Gastrocnemius medialis (tissue), 4 donors: ENCODE results near the gene PLCD1. TPM values are rescaled to one million over a fixed set of nuclear protein-coding genes. Genes with fewer than 3 reads are reported as not detected.

Experiments
- ATAC-seq, 2 donors: fragments of 150-250 bp; one replicate each; pipeline ENCODE4 v1.9.1; 2016
- DNase-seq, 2 donors: peaks; one replicate each; pipeline ENCODE4 v3.0.0-alpha.2; 2019
- H3K27ac ChIP-seq, 4 donors: fragments of 200-600 bp; sonication (generic); 1 replicate in 1 of 4; 2 replicates in 3 of 4; pipeline ENCODE4 v1.5.1; 2016 to 2018; ENCODE audit warnings: mild to moderate bottlenecking in 2 of 4, moderate library complexity in 1 of 4
- H3K27me3 ChIP-seq, 3 donors: fragments of 200-600 bp; sonication (generic) in 2 of 3; 1 replicate in 1 of 3; 2 replicates in 2 of 3; pipeline versions ENCODE4 v1.5.1 to v1.6.0; 2016 to 2019; ENCODE audit warnings: mild to moderate bottlenecking in 1 of 3, moderate library complexity in 1 of 3
- H3K36me3 ChIP-seq, 2 donors: fragments of 200-600 bp; sonication (generic) in 1 of 2; one replicate each; pipeline ENCODE4 v1.5.1; 2017 to 2018
- H3K4me1 ChIP-seq, 2 donors: fragments of 200-600 bp; sonication (generic) in 1 of 2; one replicate each; pipeline ENCODE4 v1.5.1; 2016 to 2017; ENCODE audit warnings: mild to moderate bottlenecking in 2 of 2
- H3K4me3 ChIP-seq, 4 donors: fragments of 200-600 bp; sonication (generic) in 3 of 4; 1 replicate in 1 of 4; 2 replicates in 3 of 4; pipeline ENCODE4 v1.5.1; 2016 to 2019; ENCODE audit warnings: mild to moderate bottlenecking in 2 of 4
- H3K9me3 ChIP-seq, 3 donors: fragments of 200-600 bp; sonication (generic) in 2 of 3; 1 replicate in 1 of 3; 2 replicates in 2 of 3; pipeline ENCODE4 v1.5.1; 2016 to 2019
- POLR2A ChIP-seq, 2 donors: fragments of 450-650 bp; IDR thresholded peaks; one replicate each; pipeline ENCODE4 v1.6.1; 2017; ENCODE audit warnings: antibody characterized with exemption in 2 of 2, mild to moderate bottlenecking in 2 of 2, moderate library complexity in 2 of 2
- in situ Hi-C, 4 donors: fragments of 200-750 bp; cut with MboI; loops; one replicate each; pipeline versions ENCODE4 v1.15.0 to v1.8.0; 2017; ENCODE audit warnings: low sequenced_read_pairs in 4 of 4
- intact Hi-C: fragments of 100-400 bp; cut with DNase I; formaldehyde crosslinking; loops from one replicate; pipeline ENCODE4 v1.15.1; 2023; ENCODE audit warnings: low total_unique reads
- microRNA-seq, 2 donors: library from miRNA; unstranded; fragments of <30 nt; microRNA quantifications; one replicate each; pipeline ENCODE4, GENCODE V29; 2016; ENCODE audit warnings: borderline replicate concordance in 2 of 2
- total RNA-seq, 4 donors: library from RNA; depleted of rRNA; stranded (reverse); fragments of >200 nt; gene quantifications; one replicate each; pipeline versions ENCODE4 v1.1.0 to v1.2.3, GENCODE V29; 2016
- TF ChIP-seq, protein P1 (sequence below), 5 experiments: fragments of 450-650 bp in 3 of 5; fragments of 200-600 bp in 2 of 5; sonication (generic) in 2 of 5; IDR thresholded peaks in 4 of 5; conservative IDR thresholded peaks in 1 of 5; 1 replicate in 4 of 5; 2 replicates in 1 of 5; pipeline ENCODE4 v1.5.1; 2016 to 2019; ENCODE audit warnings: antibody characterized with exemption in 5 of 5, mild to moderate bottlenecking in 3 of 5, moderate library complexity in 3 of 5

PLCD1 gene
- total RNA-seq, 4 donors from 2014 or later = 2.4 to 6.2 (median 4.7) TPM

- Histone ChIP-seq H3K4me3 (no peak overlapping the region), H3K27ac (peak overlapping the region in 2 of 4 donors; percentile 8 to 56), H3K36me3 (no peaks in the 10 kb centered on the region), H3K4me1 (peaks cover 19 to 27% of the 10 kb centered on the region in 2 donors), H3K27me3 (no peaks in the 10 kb centered on the region), H3K9me3 (no peaks in the 10 kb centered on the region)
- peak in 1 of 2 donors; percentile 60 for ATAC-seq
- intact Hi-C loops = no loop called here
- TF ChIP-seq POLR2A (IDR thresholded peaks at IDR 0.05) = no peak
- TF ChIP-seq, protein P1, sequence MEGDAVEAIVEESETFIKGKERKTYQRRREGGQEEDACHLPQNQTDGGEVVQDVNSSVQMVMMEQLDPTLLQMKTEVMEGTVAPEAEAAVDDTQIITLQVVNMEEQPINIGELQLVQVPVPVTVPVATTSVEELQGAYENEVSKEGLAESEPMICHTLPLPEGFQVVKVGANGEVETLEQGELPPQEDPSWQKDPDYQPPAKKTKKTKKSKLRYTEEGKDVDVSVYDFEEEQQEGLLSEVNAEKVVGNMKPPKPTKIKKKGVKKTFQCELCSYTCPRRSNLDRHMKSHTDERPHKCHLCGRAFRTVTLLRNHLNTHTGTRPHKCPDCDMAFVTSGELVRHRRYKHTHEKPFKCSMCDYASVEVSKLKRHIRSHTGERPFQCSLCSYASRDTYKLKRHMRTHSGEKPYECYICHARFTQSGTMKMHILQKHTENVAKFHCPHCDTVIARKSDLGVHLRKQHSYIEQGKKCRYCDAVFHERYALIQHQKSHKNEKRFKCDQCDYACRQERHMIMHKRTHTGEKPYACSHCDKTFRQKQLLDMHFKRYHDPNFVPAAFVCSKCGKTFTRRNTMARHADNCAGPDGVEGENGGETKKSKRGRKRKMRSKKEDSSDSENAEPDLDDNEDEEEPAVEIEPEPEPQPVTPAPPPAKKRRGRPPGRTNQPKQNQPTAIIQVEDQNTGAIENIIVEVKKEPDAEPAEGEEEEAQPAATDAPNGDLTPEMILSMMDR (IDR thresholded peaks at IDR 0.05 in 4 of 5, conservative IDR thresholded peaks at IDR 0.05 in 1 of 5) = no peak
- in situ Hi-C loops = loop anchor here in 2 of 4 donors (10.0 kb wide), 1 partner anchor 109 kb away; no protein-coding TSS in a partner anchor
- DNase-seq = no peak
Measured at GRCh38 chr3:37963635-37964034, 65.8 kb downstream of the PLCD1 start.

DNA sequence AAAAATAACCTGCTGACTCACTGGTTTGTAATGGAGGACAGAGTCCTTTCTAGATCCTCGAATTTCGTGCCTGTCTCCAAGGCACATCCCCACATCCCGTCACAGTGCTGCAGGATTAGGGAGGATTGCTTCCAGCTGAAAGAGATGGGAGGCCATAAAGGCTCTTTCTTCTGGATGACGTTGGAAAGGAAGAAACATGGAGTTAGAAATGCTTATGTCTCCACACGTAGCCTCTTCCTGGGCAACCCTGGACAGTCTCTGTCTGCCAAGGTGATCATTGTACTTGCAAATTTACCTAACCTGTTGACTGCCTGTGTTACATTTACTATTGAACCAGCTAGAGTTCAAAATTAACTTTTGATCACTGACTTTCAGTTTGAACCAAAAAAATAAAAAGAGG lies 66.4 kb downstream of the PLCD1 start:
- in situ Hi-C loops (loop anchor here in 2 of 4 donors (10.0 kb wide), 1 partner anchor 108 kb away; no protein-coding TSS in a partner anchor), intact Hi-C loops (no loop called here)
- DNase-seq = no peak
- TF ChIP-seq, protein P1 (IDR thresholded peaks at IDR 0.05 in 4 of 5, conservative IDR thresholded peaks at IDR 0.05 in 1 of 5) = no peak
- no peak for TF ChIP-seq POLR2A (IDR thresholded peaks at IDR 0.05)
- Histone ChIP-seq H3K4me1 (peaks cover 19 to 27% of the 10 kb centered on the region in 2 donors), H3K27ac (peak overlapping the region in 3 of 4 donors; percentile 0 to 56 (median 8)), H3K4me3 (no peak overlapping the region), H3K36me3 (no peaks in the 10 kb centered on the region), H3K9me3 (no peaks in the 10 kb centered on the region), H3K27me3 (no peaks in the 10 kb centered on the region)
- ATAC-seq = peak in 1 of 2 donors; percentile 67

- in situ Hi-C loops = loop anchor here in 2 of 4 donors (10.0 kb wide), 1 partner anchor 107 kb away; no protein-coding TSS in a partner anchor
- Histone ChIP-seq H3K9me3 (no peaks in the 10 kb centered on the region), H3K27ac (peak overlapping the region in 1 of 4 donors; percentile 11), H3K36me3 (no peaks in the 10 kb centered on the region), H3K4me3 (no peak overlapping the region), H3K4me1 (peaks cover 19 to 27% of the 10 kb centered on the region in 2 donors), H3K27me3 (no peaks in the 10 kb centered on the region)
- intact Hi-C loops = no loop called here
- ATAC-seq (no peak), DNase-seq (no peak)
- TF ChIP-seq POLR2A (IDR thresholded peaks at IDR 0.05) = no peak
- TF ChIP-seq, protein P1 (IDR thresholded peaks at IDR 0.05 in 4 of 5, conservative IDR thresholded peaks at IDR 0.05 in 1 of 5) = no peak
Measured at GRCh38 chr3:37961622-37962431, 67.6 kb downstream of the PLCD1 start.

GRCh38 chr3:37957539-37957936 lies 71.9 kb downstream of the PLCD1 start:
- DNase-seq (no peak), ATAC-seq (no peak)
- in situ Hi-C loops (loop anchor here in 1 of 4 donors (5.0 kb wide), 1 partner anchor 100 kb away; no protein-coding TSS in a partner anchor), intact Hi-C loops (no loop called here)
- H3K36me3 ChIP-seq = no peaks in the 10 kb centered on the region
- no peaks in the 10 kb centered on the region for H3K27me3 ChIP-seq
- TF ChIP-seq, protein P1 (IDR thresholded peaks at IDR 0.05 in 4 of 5, conservative IDR thresholded peaks at IDR 0.05 in 1 of 5) = no peak
- no peak overlapping the region for H3K4me3 ChIP-seq
- H3K27ac ChIP-seq = peak overlapping the region; percentile 42 to 66 (median 62)
- H3K4me1 ChIP-seq = peaks cover 8 to 25% of the 10 kb centered on the region in 2 donors
- H3K9me3 ChIP-seq = no peaks in the 10 kb centered on the region

Small RNA genes lying within 50 kb of the gene (microRNA-seq; reads per million reads assigned to microRNA genes)
- gene MIR26A1 = 17.7 to 24.8 reads per million in 2 donors

Other genes starting within 250 kb of the PLCD1 start
- 10 to 100 TPM; 12.1 to 23.1 (median 14.6) TPM for gene CTDSPL, start 167.8 kb downstream of the PLCD1 start, total RNA-seq
- 1 to 10 TPM in 1 of 4 donors, under 1 TPM in 3; 0.51 to 4.6 (median 0.66) TPM for gene VILL, start 38.9 kb downstream of the PLCD1 start, total RNA-seq
- not detected for gene DLEC1, start 9.6 kb upstream of the PLCD1 start, total RNA-seq
- 10 to 100 TPM; 24.5 to 31.2 (median 29.3) TPM for gene ACAA1, start 107.5 kb upstream of the PLCD1 start, total RNA-seq
- 1 to 10 TPM; 2.1 to 6.6 (median 3.3) TPM for gene MYD88, start 109.0 kb upstream of the PLCD1 start, total RNA-seq
- 10 to 100 TPM; 37.9 to 50.0 (median 43.2) TPM for gene OXSR1, start 135.9 kb upstream of the PLCD1 start, total RNA-seq
- under 1 TPM in 3 of 4 donors, not detected in 1; 0.29 to 0.58 (median 0.51) TPM for gene SLC22A13, start 236.2 kb upstream of the PLCD1 start, total RNA-seq